K562 (cell line): ENCODE measurements around the gene HYAL1. TPM values are rescaled to one million over a fixed set of nuclear protein-coding genes. Genes with fewer than 3 reads are reported as not detected.

Experiments
- ATAC-seq: fragments of 200-7000 bp; cut with Tn5 transposase; 3 replicates; pipeline ENCODE4 v1.9.1; 2020; ENCODE audit warnings: moderate library complexity
- BruUV-seq: library from RNA; stranded (reverse); fragments of 400-500 nt; replicated peaks from 2 replicates; lab custom pipeline; 2021; lab: Mats Ljungman, UMichigan
- CTCF ChIA-PET: fragments of 300-600 bp; formaldehyde crosslinking; extraction: SDS; loops from one replicate; lab custom pipeline; 2021; ENCODE audit warnings: low intra/inter-chr PET ratio; lab: Yijun Ruan, JAX
- POLR2A ChIA-PET: fragments of 300-600, 350-650 bp; sonication (Branson Sonifier 250); formaldehyde crosslinking; extraction: SDS; loops from one replicate; lab custom pipeline; 2021; ENCODE audit warnings: antibody characterized with exemption, inconsistent platforms; lab: Yijun Ruan, JAX
- DNase-seq, 4 experiments: peaks; one replicate each; pipeline versions ENCODE4 v3.0.0 to v3.0.0-alpha.2; 2011 to 2018; ENCODE audit warnings: low spot score in 3 of 4, mixed read lengths in 3 of 4; ENCODE audit errors: extremely low read depth in 1 of 4
- FAIRE-seq: peaks from 2 replicates; lab custom pipeline; 2011; peaks lifted over from hg19 to GRCh38; lab: Jason Lieb, UNC
- H2AFZ ChIP-seq: 2 replicates; pipeline ENCODE4 v1.6.0; 2011; ENCODE audit warnings: low read depth, low read length, control low read depth, inconsistent platforms
- H3K27ac ChIP-seq: fragments of 200-600 bp; 3 replicates; pipeline ENCODE4 v1.8.0; 2011; ENCODE audit warnings: low read depth, mild to moderate bottlenecking, control low read depth, inconsistent platforms, low read length, moderate library complexity, mixed read lengths; ENCODE audit errors: extremely low read depth
- H3K27me3 ChIP-seq, 2 experiments: fragments of 300-600 bp in 1 of 2; 2 replicates in 1 of 2; 3 replicates in 1 of 2; pipeline versions ENCODE4 v1.6.0 to v1.8.0; 2011; ENCODE audit warnings: inconsistent platforms in 2 of 2, low read length in 2 of 2, mild to moderate bottlenecking in 1 of 2, mixed read lengths in 1 of 2, moderate library complexity in 1 of 2; ENCODE audit not compliant: control insufficient read depth in 2 of 2, insufficient read depth in 2 of 2
- H3K36me3 ChIP-seq: fragments of 300-600 bp; 3 replicates; pipeline ENCODE4 v1.8.0; 2011; ENCODE audit warnings: mild to moderate bottlenecking, low read length, inconsistent platforms; ENCODE audit not compliant: control insufficient read depth, insufficient read depth
- H3K4me1 ChIP-seq, 2 experiments: fragments of 200-600 bp in 1 of 2; replicated peaks in 1 of 2; 2 replicates in 1 of 2; 3 replicates in 1 of 2; pipeline versions ENCODE4 v1.5.1 to v1.8.0; 2011; ENCODE audit warnings: inconsistent platforms in 2 of 2, low read length in 2 of 2, mild to moderate bottlenecking in 1 of 2, mixed read lengths in 1 of 2, moderate library complexity in 1 of 2; ENCODE audit not compliant: control insufficient read depth in 2 of 2, insufficient read depth in 2 of 2
- H3K4me2 ChIP-seq: 2 replicates; pipeline ENCODE4 v1.6.1; 2011; ENCODE audit warnings: low read length, control low read depth, inconsistent platforms, mixed read lengths; ENCODE audit not compliant: insufficient read depth
- H3K4me3 ChIP-seq: fragments of 200-600 bp; sonication (generic), shearing (Covaris generic); 2 replicates; pipeline ENCODE4 v1.5.1; 2016; ENCODE audit warnings: control low read depth, inconsistent platforms
- H3K79me2 ChIP-seq: fragments of 200-600 bp; 3 replicates; pipeline ENCODE4 v1.8.0; 2011; ENCODE audit warnings: low read length, inconsistent platforms; ENCODE audit not compliant: control insufficient read depth, insufficient read depth
- H3K9ac ChIP-seq, 2 experiments: 2 replicates each; pipeline versions ENCODE4 v1.6.0 to v1.6.1; 2011; ENCODE audit warnings: low read depth in 2 of 2, low read length in 2 of 2, control low read depth in 1 of 2, inconsistent platforms in 1 of 2, mild to moderate bottlenecking in 1 of 2, mixed read lengths in 1 of 2; ENCODE audit not compliant: insufficient read depth in 1 of 2
- H3K9me1 ChIP-seq: one replicate; pipeline ENCODE4 v1.6.0; 2011; ENCODE audit warnings: inconsistent platforms, mild to moderate bottlenecking, low read length, moderate library complexity; ENCODE audit not compliant: control insufficient read depth, insufficient read depth
- H3K9me3 ChIP-seq: replicated peaks from 2 replicates; pipeline ENCODE4 v1.5.1; 2011; ENCODE audit warnings: low read depth, low read length, inconsistent platforms; ENCODE audit not compliant: control insufficient read depth, insufficient read depth
- H4K20me1 ChIP-seq: replicated peaks from 2 replicates; pipeline ENCODE4 v1.6.1; 2011; ENCODE audit warnings: low read length, inconsistent platforms, mixed read lengths; ENCODE audit not compliant: control insufficient read depth, insufficient read depth
- ADNP ChIP-seq: fragments of 200-800 bp; sonication (Bioruptor generic); IDR thresholded peaks from 2 replicates; pipeline ENCODE4 v1.6.1; 2016; ENCODE audit warnings: missing genetic modification characterization, missing compliant biosample characterization
- BCOR ChIP-seq: fragments of 450-650 bp; IDR thresholded peaks from 2 replicates; pipeline ENCODE4 v1.6.1; 2016
- CREB1 ChIP-seq, 2 experiments: sonication (generic) in 1 of 2; formaldehyde crosslinking in 1 of 2; IDR thresholded peaks; 2 replicates each; pipeline versions ENCODE4 v1.6.1 to v1.8.0; 2012 to 2022; ENCODE audit warnings: inconsistent platforms in 1 of 2, mild to moderate bottlenecking in 1 of 2, missing genetic modification reagents in 1 of 2, moderate library complexity in 1 of 2
- HEY1 ChIP-seq: fragments of 250-450 bp; sonication (Bioruptor Pico); IDR thresholded peaks from 2 replicates; pipeline ENCODE4 v1.5.0; 2020; ENCODE audit warnings: mild to moderate bottlenecking, moderate library complexity, borderline replicate concordance
- MECOM ChIP-seq: fragments of 250-450 bp; sonication (Bioruptor Pico); IDR thresholded peaks from 2 replicates; pipeline ENCODE4 v1.8.0; 2022; ENCODE audit warnings: inconsistent platforms
- SMARCA5 ChIP-seq: fragments of 450-650 bp; IDR thresholded peaks from 2 replicates; pipeline ENCODE4 v1.6.1; 2016
- SRSF7 ChIP-seq: fragments of 200-400 bp; formaldehyde crosslinking; optimal IDR thresholded peaks from 2 replicates; pipeline ENCODE3; 2017; ENCODE audit warnings: mild to moderate bottlenecking, low read depth, low read length
- ZNF584 ChIP-seq: fragments of 200-800 bp; sonication (Bioruptor generic); IDR thresholded peaks from 2 replicates; pipeline ENCODE4 v1.6.1; 2016; ENCODE audit warnings: low read depth, mild to moderate bottlenecking, missing genetic modification characterization, missing compliant biosample characterization
- WGBS: fragments of 100-300 bp; shearing (Covaris generic); methylation state at CpG from one replicate; pipeline ENCODE4 v1.1.6; 2016; ENCODE audit warnings: low coverage, mixed read lengths; ENCODE audit not compliant: insufficient coverage; ENCODE audit errors: missing lambda C conversion rate; 5-methylcytosine and 5-hydroxymethylcytosine counted together
- in situ Hi-C: fragments of 300-500 bp; cut with MboI; formaldehyde crosslinking; loops from 4 replicates; pipeline ENCODE4 v1.15.0; 2018; ENCODE audit warnings: inconsistent platforms, mixed read lengths
- intact Hi-C: fragments of 100-400 bp; cut with micrococcal nuclease; formaldehyde crosslinking; loops from 2 replicates; pipeline ENCODE4 v1.14.2; 2022
- polyA plus RNA-seq, 8 experiments: library from polyadenylated mRNA; depleted of rRNA in 4 of 8; stranded (reverse) in 5 of 8; unstranded in 3 of 8; fragments of >200 nt; fragmentation: Nextera tagmentation in 2 of 8; fragmentation: Illumina TruSeq in 1 of 8; extraction: Ambion mirVana in 2 of 8; extraction: Trizol in 1 of 8; gene quantifications; 2 replicates each; pipeline versions ENCODE4 v1.2.1 to v1.2.3, GENCODE V29; 2011 to 2014; ENCODE audit warnings: inconsistent platforms in 1 of 8, missing spikeins in 1 of 8
- total RNA-seq, 7 experiments: library from RNA; depleted of rRNA in 6 of 7; stranded (reverse); fragments of >200 nt in 6 of 7; fragmentation: Illumina TruSeq in 2 of 7; extraction: Trizol in 2 of 7; gene quantifications; 2 replicates each; pipeline versions ENCODE4 v1.2.1 to v1.2.3, GENCODE V29; 2011 to 2021; ENCODE audit warnings: low replicate concordance in 1 of 7
- TF ChIP-seq, protein P1 (sequence below): sonication (generic); formaldehyde crosslinking; IDR thresholded peaks from 2 replicates; pipeline ENCODE4 v1.8.0; 2023; ENCODE audit warnings: mild to moderate bottlenecking, missing genetic modification reagents
- TF ChIP-seq, protein P2 (sequence below): sonication (generic); formaldehyde crosslinking; IDR thresholded peaks from 2 replicates; pipeline ENCODE4 v1.8.0; 2022; ENCODE audit warnings: missing genetic modification reagents, mild to moderate bottlenecking, borderline replicate concordance

HYAL1 gene
- total and polyA plus RNA-seq, 9 of the 15 experiments (the other 6 are each of a cell fraction or from before 2014, with no cell fraction given): 1.4 to 8.5 (median 4.7) TPM

DNA sequence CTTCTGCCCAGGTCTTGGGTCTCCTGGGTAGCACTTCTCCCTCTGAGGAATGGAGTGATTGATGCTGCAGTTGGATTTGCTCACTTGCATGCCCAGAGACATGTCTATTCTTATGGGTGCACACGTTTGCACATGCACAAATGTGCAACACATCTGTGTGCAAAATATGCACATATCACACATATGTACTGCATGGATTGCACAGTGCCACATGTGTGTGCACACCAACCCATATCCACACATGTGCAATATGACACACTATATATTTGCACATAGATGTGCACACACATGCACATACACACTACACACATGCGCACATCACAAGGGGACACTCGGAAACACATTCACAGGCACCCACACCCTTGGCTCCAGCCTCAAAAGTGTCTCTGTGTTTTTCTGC, 35.1 kb downstream of the HYAL1 start:
- CTCF ChIA-PET: no interaction called here
- Histone ChIP-seq H3K4me3 (no peak overlapping the region), H2AFZ (no peak overlapping the region), H3K9me3 (no peaks in the 10 kb centered on the region), H3K4me2 (no peak overlapping the region), H4K20me1 (no peaks in the 10 kb centered on the region; the same call in 1 of the 2 replicates), H3K9ac (no peak overlapping the region), H3K36me3 (no peaks in the 10 kb centered on the region), H3K79me2 (no peaks in the 10 kb centered on the region), H3K27me3 (no peaks in the 10 kb centered on the region), H3K9me1 (no peaks in the 10 kb centered on the region), H3K27ac (no peak overlapping the region), H3K4me1 (peaks cover 6 to 59% of the 10 kb centered on the region in 2 experiments; a peak in 4 of 5 replicates)
- DNase-seq (no peak), ATAC-seq (no peak), FAIRE-seq (no peak)
- in situ Hi-C loops (no loop called here), intact Hi-C loops (no loop called here)
- TF ChIP-seq MECOM (CRISPR knock-in tag) (no peak), SMARCA5 (no peak), CREB1 (IDR thresholded peaks at IDR 0.05) (no peak), CREB1 (CRISPR knock-in tag; IDR thresholded peaks at IDR 0.05) (no peak), SRSF7 (no peak), HEY1 (CRISPR knock-in tag) (no peak), ADNP (no peak), BCOR (no peak), ZNF584 (CRISPR knock-in tag) (no peak)
- TF ChIP-seq, protein P1, sequence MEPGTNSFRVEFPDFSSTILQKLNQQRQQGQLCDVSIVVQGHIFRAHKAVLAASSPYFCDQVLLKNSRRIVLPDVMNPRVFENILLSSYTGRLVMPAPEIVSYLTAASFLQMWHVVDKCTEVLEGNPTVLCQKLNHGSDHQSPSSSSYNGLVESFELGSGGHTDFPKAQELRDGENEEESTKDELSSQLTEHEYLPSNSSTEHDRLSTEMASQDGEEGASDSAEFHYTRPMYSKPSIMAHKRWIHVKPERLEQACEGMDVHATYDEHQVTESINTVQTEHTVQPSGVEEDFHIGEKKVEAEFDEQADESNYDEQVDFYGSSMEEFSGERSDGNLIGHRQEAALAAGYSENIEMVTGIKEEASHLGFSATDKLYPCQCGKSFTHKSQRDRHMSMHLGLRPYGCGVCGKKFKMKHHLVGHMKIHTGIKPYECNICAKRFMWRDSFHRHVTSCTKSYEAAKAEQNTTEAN (CRISPR knock-in tag): no peak
- TF ChIP-seq, protein P2, sequence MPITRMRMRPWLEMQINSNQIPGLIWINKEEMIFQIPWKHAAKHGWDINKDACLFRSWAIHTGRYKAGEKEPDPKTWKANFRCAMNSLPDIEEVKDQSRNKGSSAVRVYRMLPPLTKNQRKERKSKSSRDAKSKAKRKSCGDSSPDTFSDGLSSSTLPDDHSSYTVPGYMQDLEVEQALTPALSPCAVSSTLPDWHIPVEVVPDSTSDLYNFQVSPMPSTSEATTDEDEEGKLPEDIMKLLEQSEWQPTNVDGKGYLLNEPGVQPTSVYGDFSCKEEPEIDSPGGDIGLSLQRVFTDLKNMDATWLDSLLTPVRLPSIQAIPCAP (CRISPR knock-in tag): no peak
- BruUV-seq: no TSS peak
- WGBS: 0% methylated on average over 3 of the region's 3 CpGs
- POLR2A ChIA-PET: interaction anchor here (0.9 to 1.2 kb wide), 2 partner anchors 16 to 73 kb away, joined by 3 read pairs; no protein-coding TSS in a partner anchor
